Renal cortical epithelial cell (primary cell): ENCODE measurements around the gene HSP90AA1. TPM values are rescaled to one million over a fixed set of nuclear protein-coding genes. Genes with fewer than 3 reads are reported as not detected.
"Not testable (repeated sequence)": the region's sequence is repeated elsewhere in the genome, so short reads cannot be mapped to it uniquely, and the experiment has no call there.

ENCODE experiments used
- DNase-seq: peaks from one replicate; pipeline ENCODE4 v3.0.0-alpha.2; 2011; ENCODE audit warnings: low read depth
- total RNA-seq: library from RNA; depleted of rRNA; stranded (reverse); fragments of >200 nt; gene quantifications from 2 replicates; pipeline ENCODE4 v1.2.3, GENCODE V29; 2014

The HSP90AA1 gene
- total RNA-seq, 1 donor from 2014 or later: 927 TPM

GRCh38 chr14:102066041-102066451 is 20.8 kb downstream of the HSP90AA1 start:
- DNase-seq: no peak

- DNase-seq: not testable (repeated sequence)
These were observed 22.3 kb downstream of the HSP90AA1 start for GRCh38 chr14:102064590-102064989.

GRCh38 chr14:102063808-102064429 is 22.9 kb downstream of the HSP90AA1 start:
- DNase-seq: no peak

GRCh38 chr14:102063109-102063807 is 23.6 kb downstream of the HSP90AA1 start:
- DNase-seq: peak; percentile 95

- no peak for DNase-seq
These were observed 27.9 kb downstream of the HSP90AA1 start for GRCh38 chr14:102058961-102059360.

DNA sequence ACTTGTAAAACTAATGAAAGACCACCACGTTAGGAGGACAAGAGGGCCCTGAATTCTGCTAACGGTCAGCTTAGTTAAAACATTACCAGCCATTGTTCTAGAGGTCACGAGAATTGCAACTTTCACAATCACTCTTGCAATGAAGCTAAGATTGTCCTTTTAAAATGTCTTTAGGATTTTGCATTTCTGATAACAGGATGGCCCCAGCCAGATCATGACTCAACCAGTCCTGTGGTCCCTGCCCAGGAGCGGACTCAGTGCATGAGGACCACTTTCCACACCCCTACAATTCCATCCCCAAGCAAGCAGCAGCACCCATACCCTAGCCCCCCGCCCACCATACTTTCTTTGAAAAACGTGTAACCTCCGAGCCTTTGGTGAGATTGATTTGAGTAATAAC is 28.7 kb downstream of the HSP90AA1 start:
- peak; percentile 20 for DNase-seq

- DNase-seq: no peak
These were observed 29.2 kb downstream of the HSP90AA1 start for GRCh38 chr14:102057480-102058114.

GRCh38 chr14:102056694-102057442 is 30.0 kb downstream of the HSP90AA1 start:
- no peak for DNase-seq

- DNase-seq: peak; percentile 31
These were observed 31.5 kb downstream of the HSP90AA1 start for GRCh38 chr14:102055181-102055901.

DNA sequence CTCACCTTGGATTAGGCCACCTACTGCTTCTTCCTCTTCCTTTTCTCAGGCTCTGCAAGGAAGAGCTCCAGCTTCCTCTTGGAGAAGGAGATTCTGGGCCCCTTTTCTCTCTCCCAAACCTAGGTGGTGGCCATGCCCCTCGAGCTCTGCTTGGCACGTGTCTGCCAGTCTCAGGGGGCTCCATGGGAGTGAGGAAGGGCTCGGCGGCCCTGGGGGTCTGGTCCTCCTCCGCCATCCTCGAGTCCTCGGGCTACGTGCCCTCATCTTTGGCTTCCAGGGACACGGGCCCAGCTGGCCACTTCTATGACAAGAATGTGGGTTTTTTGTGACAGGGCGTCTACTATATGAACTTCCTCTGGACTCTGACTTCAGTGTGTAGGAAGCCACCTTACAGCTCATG is 34.3 kb downstream of the HSP90AA1 start:
- no peak for DNase-seq

DNA sequence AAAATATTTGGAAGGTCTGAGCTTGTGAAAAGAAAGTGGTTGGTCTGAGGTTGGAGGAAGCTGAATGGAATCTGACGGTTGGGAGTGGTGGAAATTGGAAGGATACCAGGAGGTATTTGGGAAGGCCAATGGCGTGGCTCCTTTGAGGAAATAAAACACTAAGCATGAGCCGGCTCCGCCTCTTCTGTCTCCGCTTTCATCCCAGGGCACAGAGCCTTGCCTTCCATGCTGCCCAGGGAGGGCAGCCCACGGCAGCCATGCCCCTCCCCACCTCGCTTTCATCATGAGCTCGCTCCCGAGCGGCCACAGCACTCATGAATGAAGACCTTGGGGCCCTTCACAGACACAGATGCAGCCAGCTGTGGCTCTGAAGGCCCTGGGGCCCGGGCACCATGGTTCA is 36.2 kb downstream of the HSP90AA1 start:
- DNase-seq: no peak

DNA sequence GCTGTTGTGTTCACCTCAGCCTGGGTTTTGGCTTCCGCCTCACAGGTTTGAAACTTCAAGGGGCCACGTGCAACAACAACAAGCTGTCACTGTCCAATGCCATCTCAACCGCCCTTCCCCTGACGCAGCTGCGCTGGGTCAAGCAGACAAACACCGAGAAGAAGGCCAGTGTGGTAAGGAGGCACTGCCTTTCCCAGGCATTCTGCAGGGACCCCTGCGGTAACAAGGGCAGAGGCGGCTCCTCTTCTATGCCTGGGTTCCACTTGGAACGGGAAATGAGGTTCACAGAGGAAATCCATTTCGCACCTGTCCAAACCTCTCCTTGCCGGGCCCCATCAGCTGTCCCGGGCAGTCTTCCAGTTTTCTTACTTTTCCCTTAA is 36.8 kb downstream of the HSP90AA1 start:
- DNase-seq: no peak

GRCh38 chr14:102049258-102050025 is 37.4 kb downstream of the HSP90AA1 start:
- DNase-seq: no peak

- no peak for DNase-seq
These were observed 38.9 kb downstream of the HSP90AA1 start for GRCh38 chr14:102047808-102048540.

DNA sequence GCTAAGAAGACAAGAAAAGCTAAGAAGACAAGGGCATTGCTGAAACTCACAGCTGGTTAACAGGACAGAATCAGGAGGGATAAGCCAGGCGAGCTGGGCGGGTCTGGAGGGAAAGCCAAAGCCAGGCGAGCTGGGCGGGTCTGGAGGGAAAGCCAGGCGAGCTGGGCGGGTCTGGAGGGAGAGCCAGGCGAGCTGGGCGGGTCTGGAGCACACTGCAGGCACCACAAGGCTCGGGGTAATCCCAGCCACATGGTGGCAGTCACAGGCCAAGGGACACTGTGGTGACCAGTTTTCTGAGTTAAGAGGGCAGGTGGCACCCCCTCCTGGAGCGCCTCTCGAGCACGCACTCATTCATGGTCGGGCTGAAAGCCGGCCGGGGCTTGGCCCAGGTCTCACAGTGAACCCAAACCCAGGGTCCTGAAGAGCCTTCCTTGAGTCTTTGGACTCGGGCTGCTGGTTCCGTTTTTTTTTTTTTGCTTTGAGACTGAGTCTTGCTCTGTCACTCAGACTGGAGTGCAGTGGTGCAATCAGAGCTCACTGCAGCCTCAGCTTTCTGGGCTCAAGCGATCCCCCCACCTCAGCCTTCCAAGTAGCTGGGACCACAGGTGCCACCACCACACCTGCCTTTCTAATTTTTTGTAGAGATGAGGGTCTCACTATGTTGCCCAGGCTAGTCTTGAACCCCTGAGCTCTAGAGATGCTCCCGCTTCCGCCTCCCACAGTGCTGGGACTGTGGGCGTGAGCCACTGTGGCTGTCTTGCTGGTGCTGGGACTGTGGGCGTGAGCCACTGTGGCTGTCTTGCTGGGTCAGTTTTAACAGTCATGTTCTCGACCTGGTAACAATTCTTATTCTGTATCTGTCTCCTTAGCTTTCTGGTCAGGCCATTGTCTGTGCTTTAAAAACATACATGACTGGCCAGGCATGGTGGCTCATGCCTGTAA is 40.2 kb downstream of the HSP90AA1 start:
- DNase-seq: peak; percentile 21

DNA sequence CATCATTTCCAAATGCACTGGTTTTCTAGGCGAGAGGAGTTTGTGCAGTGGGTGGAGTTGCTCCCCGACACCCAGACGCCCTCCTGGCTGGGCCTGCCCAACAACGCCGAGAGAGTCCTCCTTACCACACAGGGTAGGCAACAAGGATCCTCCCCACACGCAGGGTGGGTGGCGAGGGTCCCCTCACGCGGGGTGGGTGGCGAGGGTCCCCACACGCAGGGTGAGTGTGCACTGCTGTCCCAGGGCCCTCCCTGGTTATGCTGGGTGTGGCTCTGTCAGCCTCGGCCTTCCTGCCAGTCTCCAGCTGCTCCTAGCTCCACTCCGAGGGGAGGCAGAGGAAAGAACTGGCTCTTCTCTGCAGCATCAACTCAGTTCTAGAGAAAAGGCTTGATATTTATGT is 42.3 kb downstream of the HSP90AA1 start:
- DNase-seq: no peak

DNA sequence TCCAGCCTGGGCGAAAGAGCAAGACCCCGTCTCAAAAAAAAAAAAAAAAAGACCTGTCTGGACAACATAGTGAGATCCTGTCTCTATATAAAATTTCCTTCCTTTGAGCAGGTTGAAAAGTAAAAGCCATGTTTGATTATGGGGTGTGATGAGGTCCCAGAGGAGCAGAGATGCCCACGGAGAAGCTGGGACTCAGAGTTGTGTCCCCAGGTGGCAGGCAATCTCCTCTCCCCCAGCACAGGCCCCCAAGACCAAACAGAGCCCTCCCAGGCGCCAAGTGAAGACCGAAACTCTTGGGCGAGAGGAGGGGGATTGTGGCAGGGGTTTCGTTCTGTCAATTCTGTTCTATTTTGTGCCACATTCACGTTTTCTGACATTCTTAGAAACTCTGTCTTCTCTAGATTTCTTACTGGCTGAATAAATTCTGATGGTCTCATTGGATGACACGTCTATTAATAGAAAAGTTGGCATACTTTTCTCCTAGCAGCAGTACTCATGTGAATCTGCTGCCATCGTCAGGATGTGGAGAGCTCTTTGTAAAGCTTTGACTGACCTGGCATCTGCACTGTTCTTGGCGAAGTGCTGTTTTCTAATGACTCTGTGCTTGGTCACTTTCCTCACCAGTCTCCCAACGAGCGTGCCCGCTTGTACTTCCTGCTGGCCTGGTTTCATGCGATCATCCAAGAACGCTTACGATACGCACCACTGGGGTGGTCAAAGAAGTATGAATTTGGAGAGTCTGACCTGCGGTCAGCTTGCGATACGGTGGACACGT is 43.4 kb downstream of the HSP90AA1 start:
- DNase-seq: no peak

GRCh38 chr14:102042699-102043098 is 44.1 kb downstream of the HSP90AA1 start:
- DNase-seq: no peak
